ENCODE results near the gene PRDM16. TPM values are rescaled to one million over a fixed set of nuclear protein-coding genes. Genes with fewer than 3 reads are reported as not detected.
A peak's percentile ranks its signal among the peaks of the same experiment; 100 is the strongest.

The PRDM16 gene
- total and polyA plus RNA-seq, 2 of the 13 experiments (the other 11 are each of a cell fraction or from before 2014, with no cell fraction given): 0.15 to 0.81 TPM

DNA sequence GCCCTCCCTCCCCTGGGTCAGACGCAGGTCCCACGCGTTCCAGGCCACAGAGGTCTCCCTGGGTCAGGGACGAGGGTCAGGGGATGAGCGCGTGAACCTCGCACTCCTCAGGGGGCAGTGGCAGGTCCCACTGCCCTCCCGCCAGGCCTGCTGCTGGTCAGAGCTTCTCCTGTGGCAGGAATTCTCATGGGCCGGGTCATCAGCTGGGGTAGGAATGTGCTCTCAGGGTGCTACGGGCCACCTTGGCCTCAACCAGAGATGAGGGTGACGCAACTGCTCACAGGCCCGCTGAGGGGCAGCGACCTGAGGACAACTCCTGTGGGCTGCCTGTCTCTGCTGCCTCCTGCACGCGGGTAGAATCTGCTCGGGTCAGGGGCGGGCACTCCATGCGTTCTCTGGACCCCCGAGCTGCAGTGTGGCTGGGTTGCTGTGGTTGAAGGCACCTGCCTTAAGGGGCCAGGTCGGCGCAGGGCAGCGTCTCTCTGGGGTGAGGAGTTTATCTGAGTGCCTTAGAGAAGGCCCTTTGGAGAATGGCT is 128.8 kb downstream of the PRDM16 start (continued):
- TF ChIP-seq THYN1 (CRISPR knock-in tag; IDR thresholded peaks at IDR 0.05; ENCODE audit: borderline replicate concordance, low read depth) (no peak), IRX3 (CRISPR knock-in tag; IDR thresholded peaks at IDR 0.05; ENCODE audit: borderline replicate concordance, low read depth) (peak; percentile 85), ZNF737 (CRISPR knock-in tag; IDR thresholded peaks at IDR 0.05; ENCODE audit: borderline replicate concordance) (no peak), ZNF264 (CRISPR knock-in tag; IDR thresholded peaks at IDR 0.05) (no peak), FOXM1 (CRISPR knock-in tag; IDR thresholded peaks at IDR 0.05) (no peak), STAT5B (CRISPR knock-in tag; IDR thresholded peaks at IDR 0.05) (no peak), SALL1 (CRISPR knock-in tag; IDR thresholded peaks at IDR 0.05) (peak; percentile 83), ZBTB42 (CRISPR knock-in tag; IDR thresholded peaks at IDR 0.05) (no peak), RNF2 (conservative IDR thresholded peaks at IDR 0.05; ENCODE audit: low read depth) (no peak), PPARG (CRISPR knock-in tag; conservative IDR thresholded peaks at IDR 0.05) (no peak), CHCHD3 (CRISPR knock-in tag; IDR thresholded peaks at IDR 0.05) (no peak), CENPT (CRISPR knock-in tag; IDR thresholded peaks at IDR 0.05; ENCODE audit: low read depth) (no peak), ZNF292 (CRISPR knock-in tag; IDR thresholded peaks at IDR 0.05; ENCODE audit: borderline replicate concordance, low read depth) (peak; percentile 74; the same call in 1 of the 2 replicates), PCBP1 (IDR thresholded peaks at IDR 0.05; ENCODE audit: borderline replicate concordance, low read depth, low read length) (no peak), ZNF790 (CRISPR knock-in tag; IDR thresholded peaks at IDR 0.05; ENCODE audit: borderline replicate concordance) (no peak), ZNF296 (CRISPR knock-in tag; conservative IDR thresholded peaks at IDR 0.05) (no peak; the same call in 1 of the 2 replicates), KLF16 (CRISPR knock-in tag; IDR thresholded peaks at IDR 0.05) (no peak), ATF7 (IDR thresholded peaks at IDR 0.05) (no peak), ATF7 (CRISPR knock-in tag; IDR thresholded peaks at IDR 0.05) (peak; percentile 44; the same call in 1 of the 2 replicates), NBN (conservative IDR thresholded peaks at IDR 0.05) (no peak)
- TF ChIP-seq, protein P1, sequence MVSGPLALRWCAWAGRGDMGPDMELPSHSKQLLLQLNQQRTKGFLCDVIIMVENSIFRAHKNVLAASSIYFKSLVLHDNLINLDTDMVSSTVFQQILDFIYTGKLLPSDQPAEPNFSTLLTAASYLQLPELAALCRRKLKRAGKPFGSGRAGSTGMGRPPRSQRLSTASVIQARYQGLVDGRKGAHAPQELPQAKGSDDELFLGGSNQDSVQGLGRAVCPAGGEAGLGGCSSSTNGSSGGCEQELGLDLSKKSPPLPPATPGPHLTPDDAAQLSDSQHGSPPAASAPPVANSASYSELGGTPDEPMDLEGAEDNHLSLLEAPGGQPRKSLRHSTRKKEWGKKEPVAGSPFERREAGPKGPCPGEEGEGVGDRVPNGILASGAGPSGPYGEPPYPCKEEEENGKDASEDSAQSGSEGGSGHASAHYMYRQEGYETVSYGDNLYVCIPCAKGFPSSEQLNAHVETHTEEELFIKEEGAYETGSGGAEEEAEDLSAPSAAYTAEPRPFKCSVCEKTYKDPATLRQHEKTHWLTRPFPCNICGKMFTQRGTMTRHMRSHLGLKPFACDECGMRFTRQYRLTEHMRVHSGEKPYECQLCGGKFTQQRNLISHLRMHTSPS (CRISPR knock-in tag; IDR thresholded peaks at IDR 0.05; ENCODE audit: low read depth): no peak
- TF ChIP-seq, protein P2, sequence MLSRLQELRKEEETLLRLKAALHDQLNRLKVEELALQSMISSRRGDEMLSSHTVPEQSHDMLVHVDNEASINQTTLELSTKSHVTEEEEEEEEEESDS (CRISPR knock-in tag; IDR thresholded peaks at IDR 0.05; ENCODE audit: borderline replicate concordance): no peak
- TF ChIP-seq, protein P3, sequence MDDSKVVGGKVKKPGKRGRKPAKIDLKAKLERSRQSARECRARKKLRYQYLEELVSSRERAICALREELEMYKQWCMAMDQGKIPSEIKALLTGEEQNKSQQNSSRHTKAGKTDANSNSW (CRISPR knock-in tag; IDR thresholded peaks at IDR 0.05; ENCODE audit: borderline replicate concordance): no peak
- TF ChIP-seq, protein P4, sequence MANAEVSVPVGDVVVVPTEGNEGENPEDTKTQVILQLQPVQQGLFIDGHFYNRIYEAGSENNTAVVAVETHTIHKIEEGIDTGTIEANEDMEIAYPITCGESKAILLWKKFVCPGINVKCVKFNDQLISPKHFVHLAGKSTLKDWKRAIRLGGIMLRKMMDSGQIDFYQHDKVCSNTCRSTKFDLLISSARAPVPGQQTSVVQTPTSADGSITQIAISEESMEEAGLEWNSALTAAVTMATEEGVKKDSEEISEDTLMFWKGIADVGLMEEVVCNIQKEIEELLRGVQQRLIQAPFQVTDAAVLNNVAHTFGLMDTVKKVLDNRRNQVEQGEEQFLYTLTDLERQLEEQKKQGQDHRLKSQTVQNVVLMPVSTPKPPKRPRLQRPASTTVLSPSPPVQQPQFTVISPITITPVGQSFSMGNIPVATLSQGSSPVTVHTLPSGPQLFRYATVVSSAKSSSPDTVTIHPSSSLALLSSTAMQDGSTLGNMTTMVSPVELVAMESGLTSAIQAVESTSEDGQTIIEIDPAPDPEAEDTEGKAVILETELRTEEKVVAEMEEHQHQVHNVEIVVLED (CRISPR knock-in tag; IDR thresholded peaks at IDR 0.05; ENCODE audit: borderline replicate concordance): no peak
- TF ChIP-seq, protein P5, sequence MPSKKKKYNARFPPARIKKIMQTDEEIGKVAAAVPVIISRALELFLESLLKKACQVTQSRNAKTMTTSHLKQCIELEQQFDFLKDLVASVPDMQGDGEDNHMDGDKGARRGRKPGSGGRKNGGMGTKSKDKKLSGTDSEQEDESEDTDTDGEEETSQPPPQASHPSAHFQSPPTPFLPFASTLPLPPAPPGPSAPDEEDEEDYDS (CRISPR knock-in tag; IDR thresholded peaks at IDR 0.05): no peak
- TF ChIP-seq, protein P6, sequence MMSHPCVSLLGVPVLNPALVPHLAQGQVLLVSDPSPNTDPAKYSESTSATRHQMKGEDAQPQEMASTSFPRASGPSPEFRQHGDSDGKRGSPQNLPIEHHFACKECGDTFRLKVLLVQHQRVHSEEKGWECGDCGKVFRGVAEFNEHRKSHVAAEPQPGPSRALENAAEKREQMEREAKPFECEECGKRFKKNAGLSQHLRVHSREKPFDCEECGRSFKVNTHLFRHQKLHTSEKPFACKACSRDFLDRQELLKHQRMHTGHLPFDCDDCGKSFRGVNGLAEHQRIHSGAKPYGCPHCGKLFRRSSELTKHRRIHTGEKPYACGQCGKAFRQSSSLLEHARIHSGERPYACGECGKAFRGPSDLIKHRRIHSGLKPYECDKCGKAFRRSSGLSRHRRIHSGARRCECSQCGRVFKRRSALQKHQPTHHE (CRISPR knock-in tag; IDR thresholded peaks at IDR 0.05; ENCODE audit: borderline replicate concordance): no peak
